Gastrocnemius medialis (tissue), 4 donors: ENCODE measurements around the gene PALLD.

Experiments
- POLR2A ChIP-seq, 2 donors: fragments of 450-650 bp; IDR thresholded peaks; one replicate each; pipeline ENCODE4 v1.6.1; 2017; ENCODE audit warnings: antibody characterized with exemption in 2 of 2, mild to moderate bottlenecking in 2 of 2, moderate library complexity in 2 of 2
- TF ChIP-seq, protein P1 (sequence below), 5 experiments: fragments of 450-650 bp in 3 of 5; fragments of 200-600 bp in 2 of 5; sonication (generic) in 2 of 5; IDR thresholded peaks in 4 of 5; conservative IDR thresholded peaks in 1 of 5; 1 replicate in 4 of 5; 2 replicates in 1 of 5; pipeline ENCODE4 v1.5.1; 2016 to 2019; ENCODE audit warnings: antibody characterized with exemption in 5 of 5, mild to moderate bottlenecking in 3 of 5, moderate library complexity in 3 of 5

DNA sequence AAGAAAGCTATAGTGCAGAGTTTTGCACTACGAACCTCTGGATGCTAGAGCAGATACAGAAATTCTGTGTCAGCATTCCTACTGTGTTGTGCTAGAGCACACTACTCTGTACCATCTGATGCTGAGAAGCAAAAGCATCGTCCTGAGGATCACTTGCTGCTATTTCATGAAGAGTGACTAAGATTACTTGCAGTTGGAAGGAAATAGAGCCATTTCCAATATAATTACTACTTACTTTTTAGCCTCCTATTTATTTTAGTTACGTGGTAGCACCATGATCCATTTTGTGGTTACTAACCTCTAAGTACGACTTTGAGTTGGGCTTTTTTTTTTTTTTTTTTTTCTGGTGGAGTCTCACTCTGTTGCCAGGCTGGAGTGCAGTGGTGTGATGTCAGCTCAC, 226.7 kb downstream of the PALLD start:
- TF ChIP-seq, protein P1, sequence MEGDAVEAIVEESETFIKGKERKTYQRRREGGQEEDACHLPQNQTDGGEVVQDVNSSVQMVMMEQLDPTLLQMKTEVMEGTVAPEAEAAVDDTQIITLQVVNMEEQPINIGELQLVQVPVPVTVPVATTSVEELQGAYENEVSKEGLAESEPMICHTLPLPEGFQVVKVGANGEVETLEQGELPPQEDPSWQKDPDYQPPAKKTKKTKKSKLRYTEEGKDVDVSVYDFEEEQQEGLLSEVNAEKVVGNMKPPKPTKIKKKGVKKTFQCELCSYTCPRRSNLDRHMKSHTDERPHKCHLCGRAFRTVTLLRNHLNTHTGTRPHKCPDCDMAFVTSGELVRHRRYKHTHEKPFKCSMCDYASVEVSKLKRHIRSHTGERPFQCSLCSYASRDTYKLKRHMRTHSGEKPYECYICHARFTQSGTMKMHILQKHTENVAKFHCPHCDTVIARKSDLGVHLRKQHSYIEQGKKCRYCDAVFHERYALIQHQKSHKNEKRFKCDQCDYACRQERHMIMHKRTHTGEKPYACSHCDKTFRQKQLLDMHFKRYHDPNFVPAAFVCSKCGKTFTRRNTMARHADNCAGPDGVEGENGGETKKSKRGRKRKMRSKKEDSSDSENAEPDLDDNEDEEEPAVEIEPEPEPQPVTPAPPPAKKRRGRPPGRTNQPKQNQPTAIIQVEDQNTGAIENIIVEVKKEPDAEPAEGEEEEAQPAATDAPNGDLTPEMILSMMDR (IDR thresholded peaks at IDR 0.05 in 4 of 5, conservative IDR thresholded peaks at IDR 0.05 in 1 of 5): no peak
- TF ChIP-seq POLR2A (IDR thresholded peaks at IDR 0.05): no peak
